Ovary (tissue), 9 donors: Measurements from ENCODE around the gene RIPOR1. TPM values are rescaled to one million over a fixed set of nuclear protein-coding genes. Genes with fewer than 3 reads are reported as not detected.

Source experiments
- DNase-seq, 5 donors: peaks; one replicate each; pipeline ENCODE4 v3.0.0-alpha.2; 2019 to 2020
- H3K27ac ChIP-seq, 2 donors: fragments of 200-600 bp; one replicate each; pipeline versions ENCODE4 v1.5.1 to v1.8.0; 2019 to 2022
- H3K27me3 ChIP-seq: fragments of 200-600 bp; one replicate; pipeline ENCODE4 v1.8.0; 2022
- H3K36me3 ChIP-seq: fragments of 200-600 bp; sonication (generic); one replicate; pipeline ENCODE4 v1.5.1; 2019
- H3K4me1 ChIP-seq: one replicate; pipeline ENCODE4 v1.8.1; 2013; ENCODE audit warnings: mild to moderate bottlenecking, moderate library complexity; ENCODE audit not compliant: insufficient read depth
- H3K4me3 ChIP-seq: fragments of 200-600 bp; sonication (generic); one replicate; pipeline ENCODE4 v1.5.1; 2017
- H3K9me3 ChIP-seq, 2 donors: fragments of 200-600 bp in 1 of 2; sonication (generic) in 1 of 2; one replicate each; pipeline versions ENCODE4 v1.5.1 to v1.8.1; 2013 to 2019; ENCODE audit warnings: mild to moderate bottlenecking in 1 of 2, moderate library complexity in 1 of 2
- CTCF ChIP-seq, 3 donors: fragments of 450-650 bp in 2 of 3; fragments of 200-600 bp in 1 of 3; IDR thresholded peaks; one replicate each; pipeline versions ENCODE4 v1.5.1 to v1.8.0; 2016 to 2022; ENCODE audit warnings: antibody characterized with exemption in 3 of 3, mild to moderate bottlenecking in 1 of 3
- EP300 ChIP-seq: sonication (generic); formaldehyde crosslinking; IDR thresholded peaks from one replicate; pipeline ENCODE4 v1.6.1; 2017; ENCODE audit warnings: antibody characterized with exemption
- POLR2A ChIP-seq: fragments of 450-650 bp; IDR thresholded peaks from one replicate; pipeline ENCODE4 v1.6.1; 2017; ENCODE audit warnings: antibody characterized with exemption, mild to moderate bottlenecking, moderate library complexity
- WGBS, 3 donors: extraction: QIAGEN DNeasy Blood & Tissue Kit in 1 of 3; methylation state at CpG; one replicate each; pipeline versions ENCODE4 v1.1.5 to v1.1.7; 2013 to 2017; 5-methylcytosine and 5-hydroxymethylcytosine counted together
- intact Hi-C, 4 donors: fragments of 100-400 bp; cut with DNase I; formaldehyde crosslinking; loops; one replicate each; pipeline versions ENCODE4 v1.11.0 to v1.15.1; 2022 to 2023
- polyA plus RNA-seq, 2 donors: library from polyadenylated mRNA; stranded (reverse); fragments of 200-250 nt in 1 of 2; fragments of 350-450 nt in 1 of 2; fragmentation: Illumina TruSeq in 1 of 2; extraction: RNeasy Lipid Tissue Mini Kit (QIAGEN cat#74804) in 1 of 2; gene quantifications; one replicate each; pipeline ENCODE4 v1.2.3, GENCODE V29; 2013 to 2014
- total RNA-seq, 7 donors: library from RNA; depleted of rRNA in 2 of 7; stranded (reverse); fragments of >200 nt in 2 of 7; fragmentation: NEBNext Ultra II Directional in 3 of 7; extraction: Animal tissue kit (Norgen Biotek cat#: 25700) in 3 of 7; gene quantifications; one replicate each; pipeline versions ENCODE4 v1.1.0 to v1.2.4, GENCODE V29; 2016 to 2023
- donor health status: DM: no; HTN: no; CAD: no; lungs with moderate emphysema.
- donor health status: DM: no; HTN: no; CAD: no.
- donor health status: Bipolar disorder and iron deficiency.
- donor health status: DM: yes; HTN: yes; CAD: no.
- donor health status: DM: no; HTN: no; CAD: no.
- donor health status: DM: yes; HTN: yes; CAD: no.

RIPOR1 gene
- total and polyA plus RNA-seq, 9 donors, result 22.3 to 96.3 (median 70.4) TPM

GRCh38 chr16:67534431-67534830 is 5.8 kb downstream of the RIPOR1 start:
- Histone ChIP-seq H3K4me3 (no peak overlapping the region), H3K9me3 (no peaks in the 10 kb centered on the region), H3K36me3 (no peaks in the 10 kb centered on the region), H3K27me3 (no peaks in the 10 kb centered on the region), H3K4me1 (peaks cover 11% of the 10 kb centered on the region), H3K27ac (no peak overlapping the region)
- intact Hi-C loops, result no loop called here
- no peak for TF ChIP-seq CTCF (IDR thresholded peaks at IDR 0.05)
- no peak for TF ChIP-seq POLR2A
- no peak for TF ChIP-seq EP300
- no peak for DNase-seq

- H3K4me1 ChIP-seq, result peaks cover 11% of the 10 kb centered on the region
These were observed 6.6 kb downstream of the RIPOR1 start for GRCh38 chr16:67535201-67535600.

GRCh38 chr16:67537270-67537635 is 8.6 kb downstream of the RIPOR1 start:
- Histone ChIP-seq H3K4me3 (peak overlapping the region; percentile 51), H3K27ac (peak overlapping the region; percentile 61 to 71), H3K36me3 (no peaks in the 10 kb centered on the region), H3K27me3 (no peaks in the 10 kb centered on the region), H3K9me3 (no peaks in the 10 kb centered on the region), H3K4me1 (peaks cover 5% of the 10 kb centered on the region)
- DNase-seq, result peak; percentile 70 to 85 (median 78)
- intact Hi-C loops, result no loop called here
- WGBS, 3 donors, result 0 to 2% (median 1%) methylated on average over 28 to 32 of the region's 32 CpGs
- no peak for TF ChIP-seq EP300
- TF ChIP-seq POLR2A, result peak; percentile 21

More at GRCh38 chr16:67535201-67535600, 6.6 kb downstream of the RIPOR1 start:
- Histone ChIP-seq H3K4me3 (no peak overlapping the region), H3K27me3 (no peaks in the 10 kb centered on the region), H3K27ac (no peak overlapping the region), H3K36me3 (no peaks in the 10 kb centered on the region), H3K9me3 (no peaks in the 10 kb centered on the region)
- intact Hi-C loops, result no loop called here
- TF ChIP-seq POLR2A (no peak), CTCF (IDR thresholded peaks at IDR 0.05) (no peak), EP300 (no peak)
- 96% methylated on average over 2 of the region's 2 CpGs for WGBS, 3 donors
- no peak for DNase-seq

GRCh38 chr16:67537636-67538591 is 9.3 kb downstream of the RIPOR1 start:
- intact Hi-C loops, result no loop called here

More at GRCh38 chr16:67537636-67538591, 9.3 kb downstream of the RIPOR1 start:
- peak overlapping the region; percentile 51 for H3K4me3 ChIP-seq
- 0 to 2% (median 2%) methylated on average over 15 to 97 of the region's 97 CpGs for WGBS, 3 donors
- H3K9me3 ChIP-seq, result no peaks in the 10 kb centered on the region
- TF ChIP-seq POLR2A (no peak), CTCF (IDR thresholded peaks at IDR 0.05) (no peak), EP300 (no peak)
- peaks cover 5% of the 10 kb centered on the region for H3K4me1 ChIP-seq
- H3K27me3 ChIP-seq, result no peaks in the 10 kb centered on the region
- peak overlapping the region; percentile 61 to 71 for H3K27ac ChIP-seq
- no peaks in the 10 kb centered on the region for H3K36me3 ChIP-seq
- DNase-seq, result peak; percentile 59 to 76 (median 71)
